ENCODE measurements around the gene KPNA2.
"Not testable (repeated sequence)": the region's sequence is repeated elsewhere in the genome, so short reads cannot be mapped to it uniquely, and the experiment has no call there.

Gene KPNA2

GRCh38 chr17:68061512-68062313 lies 26.2 kb downstream of the KPNA2 start:
- H3K27ac Mint-ChIP-seq = no peak overlapping the region
- no peak overlapping the region for H3K4me3 Mint-ChIP-seq
- H3K36me3 Mint-ChIP-seq (ENCODE audit: low read depth) = no peaks in the 10 kb centered on the region
- no peaks in the 10 kb centered on the region for H3K27me3 Mint-ChIP-seq
- H3K4me1 Mint-ChIP-seq (ENCODE audit: low read depth) = peaks cover 2% of the 10 kb centered on the region
- no peak for DNase-seq
- no peaks in the 10 kb centered on the region for H3K9me3 Mint-ChIP-seq

- not testable (repeated sequence) for H3K4me1 Mint-ChIP-seq (ENCODE audit: low read depth); H3K27ac Mint-ChIP-seq; H3K36me3 Mint-ChIP-seq (ENCODE audit: low read depth); DNase-seq; H3K9me3 Mint-ChIP-seq; H3K4me3 Mint-ChIP-seq; H3K27me3 Mint-ChIP-seq
Observed at GRCh38 chr17:68065366-68065765, 29.8 kb downstream of the KPNA2 start.

GRCh38 chr17:68068512-68068911 lies 33.0 kb downstream of the KPNA2 start:
- not testable (repeated sequence) for H3K4me1 Mint-ChIP-seq (ENCODE audit: low read depth); DNase-seq; H3K4me3 Mint-ChIP-seq; H3K27ac Mint-ChIP-seq; H3K36me3 Mint-ChIP-seq (ENCODE audit: low read depth); H3K9me3 Mint-ChIP-seq; H3K27me3 Mint-ChIP-seq

GRCh38 chr17:68070582-68071444 lies 35.3 kb downstream of the KPNA2 start:
- not testable (repeated sequence) for DNase-seq

GRCh38 chr17:68074279-68074678 lies 38.7 kb downstream of the KPNA2 start:
- DNase-seq = no peak
- H3K9me3 Mint-ChIP-seq = no peaks in the 10 kb centered on the region
- no peaks in the 10 kb centered on the region for H3K36me3 Mint-ChIP-seq (ENCODE audit: low read depth)
- H3K27me3 Mint-ChIP-seq = no peaks in the 10 kb centered on the region
- no peak overlapping the region for H3K27ac Mint-ChIP-seq
- no peak overlapping the region for H3K4me3 Mint-ChIP-seq
- no peaks in the 10 kb centered on the region for H3K4me1 Mint-ChIP-seq (ENCODE audit: low read depth)

More at GRCh38 chr17:68070582-68071444, 35.3 kb downstream of the KPNA2 start:
- H3K9me3 Mint-ChIP-seq; H3K27me3 Mint-ChIP-seq; H3K36me3 Mint-ChIP-seq (ENCODE audit: low read depth); H3K4me1 Mint-ChIP-seq (ENCODE audit: low read depth); H3K4me3 Mint-ChIP-seq; H3K27ac Mint-ChIP-seq: not testable (repeated sequence)

- not testable (repeated sequence) for H3K36me3 Mint-ChIP-seq (ENCODE audit: low read depth); H3K27me3 Mint-ChIP-seq; H3K4me1 Mint-ChIP-seq (ENCODE audit: low read depth); H3K4me3 Mint-ChIP-seq; DNase-seq; H3K27ac Mint-ChIP-seq; H3K9me3 Mint-ChIP-seq
Observed at GRCh38 chr17:68075953-68076607, 40.5 kb downstream of the KPNA2 start.

GRCh38 chr17:68077498-68077897 lies 42.0 kb downstream of the KPNA2 start:
- H3K36me3 Mint-ChIP-seq (ENCODE audit: low read depth); H3K9me3 Mint-ChIP-seq; H3K4me3 Mint-ChIP-seq; H3K4me1 Mint-ChIP-seq (ENCODE audit: low read depth); H3K27me3 Mint-ChIP-seq; H3K27ac Mint-ChIP-seq; DNase-seq: not testable (repeated sequence)

GRCh38 chr17:68080411-68081150 lies 45.0 kb downstream of the KPNA2 start:
- no peak for DNase-seq
- Mint-ChIP-seq H3K27ac (no peak overlapping the region), H3K27me3 (no peaks in the 10 kb centered on the region), H3K9me3 (peaks cover 6% of the 10 kb centered on the region), H3K4me1 (ENCODE audit: low read depth) (peaks cover 4% of the 10 kb centered on the region), H3K36me3 (ENCODE audit: low read depth) (no peaks in the 10 kb centered on the region), H3K4me3 (no peak overlapping the region)

GRCh38 chr17:68081305-68082265 lies 46.0 kb downstream of the KPNA2 start:
- not testable (repeated sequence) for H3K9me3 Mint-ChIP-seq; H3K27me3 Mint-ChIP-seq; H3K36me3 Mint-ChIP-seq (ENCODE audit: low read depth); DNase-seq; H3K4me3 Mint-ChIP-seq; H3K27ac Mint-ChIP-seq
- H3K4me1 Mint-ChIP-seq (ENCODE audit: low read depth) = peaks cover 14% of the 10 kb centered on the region

- no peak for DNase-seq
- Mint-ChIP-seq H3K4me3 (peak overlapping the region; percentile 48), H3K27ac (peak overlapping the region; percentile 27), H3K27me3 (no peaks in the 10 kb centered on the region), H3K36me3 (ENCODE audit: low read depth) (no peaks in the 10 kb centered on the region), H3K4me1 (ENCODE audit: low read depth) (peaks cover 40% of the 10 kb centered on the region), H3K9me3 (peaks cover 8% of the 10 kb centered on the region)
Observed at GRCh38 chr17:68085771-68086381, 50.3 kb downstream of the KPNA2 start.

GRCh38 chr17:68086666-68087065 lies 51.1 kb downstream of the KPNA2 start:
- Mint-ChIP-seq H3K4me3 (peak overlapping the region; percentile 48), H3K4me1 (ENCODE audit: low read depth) (peaks cover 40% of the 10 kb centered on the region), H3K27ac (peak overlapping the region; percentile 68)
- H3K9me3 Mint-ChIP-seq; H3K27me3 Mint-ChIP-seq; H3K36me3 Mint-ChIP-seq (ENCODE audit: low read depth): not testable (repeated sequence)
- DNase-seq = peak; percentile 43

- H3K9me3 Mint-ChIP-seq; H3K27me3 Mint-ChIP-seq; H3K36me3 Mint-ChIP-seq (ENCODE audit: low read depth): not testable (repeated sequence)
- Mint-ChIP-seq H3K4me1 (ENCODE audit: low read depth) (peaks cover 38% of the 10 kb centered on the region), H3K4me3 (peak overlapping the region; percentile 48), H3K27ac (peak overlapping the region; percentile 68)
- peak; percentile 57 for DNase-seq
Observed at GRCh38 chr17:68087131-68087623, 51.6 kb downstream of the KPNA2 start.

- Mint-ChIP-seq H3K27ac (no peak overlapping the region), H3K4me3 (no peak overlapping the region), H3K4me1 (ENCODE audit: low read depth) (peaks cover 38% of the 10 kb centered on the region), H3K9me3 (peaks cover 2% of the 10 kb centered on the region), H3K27me3 (no peaks in the 10 kb centered on the region), H3K36me3 (ENCODE audit: low read depth) (no peaks in the 10 kb centered on the region)
- no peak for DNase-seq
Observed at GRCh38 chr17:68087851-68088250, 52.3 kb downstream of the KPNA2 start.
